HCT116 (cell line): Measurements from ENCODE around the gene CASTOR1.

Experiments used
- CEBPB ChIP-seq: IDR thresholded peaks from 2 replicates; pipeline ENCODE4 v1.6.1; 2012; ENCODE audit warnings: low read depth
- EGR1 ChIP-seq: IDR thresholded peaks from 2 replicates; pipeline ENCODE4 v1.6.1; 2012; ENCODE audit warnings: low read depth
- EZH2 ChIP-seq: fragments of 200-600 bp; sonication (generic); IDR thresholded peaks from 2 replicates; pipeline ENCODE4 v1.6.1; 2017; ENCODE audit warnings: antibody characterized with exemption, mixed run types
- JUND ChIP-seq: IDR thresholded peaks from 2 replicates; pipeline ENCODE4 v1.6.1; 2012
- MAX ChIP-seq: IDR thresholded peaks from 2 replicates; pipeline ENCODE4 v1.6.1; 2012
- POLR2A ChIP-seq: IDR thresholded peaks from 2 replicates; pipeline ENCODE4 v1.7.0; 2011; ENCODE audit warnings: borderline replicate concordance; ENCODE audit not compliant: insufficient read depth, insufficient read length; ENCODE audit errors: extremely low read depth
- POLR2AphosphoS5 ChIP-seq: IDR thresholded peaks from 2 replicates; pipeline ENCODE4 v1.6.1; 2011; ENCODE audit warnings: mild to moderate bottlenecking, low read depth, low read length, moderate library complexity
- SP1 ChIP-seq: IDR thresholded peaks from 2 replicates; pipeline ENCODE4 v1.6.1; 2012; ENCODE audit warnings: low read depth
- SRF ChIP-seq: IDR thresholded peaks from 2 replicates; pipeline ENCODE4 v1.6.1; 2012; ENCODE audit warnings: low read depth
- ZNF274 ChIP-seq: fragments of 200-500 bp; sonication (Bioruptor generic); IDR thresholded peaks from 2 replicates; pipeline ENCODE4 v1.6.1; 2014; ENCODE audit warnings: mild to moderate bottlenecking, low read depth, low read length, inconsistent platforms
- TF ChIP-seq, protein P1 (sequence below), 3 experiments: fragments of 200-600 bp in 1 of 3; sonication (generic) in 1 of 3; IDR thresholded peaks in 2 of 3; conservative IDR thresholded peaks in 1 of 3; 2 replicates each; pipeline ENCODE4 v1.5.1; 2012 to 2017; ENCODE audit warnings: low read depth in 2 of 3, low read length in 2 of 3, antibody characterized with exemption in 1 of 3, borderline replicate concordance in 1 of 3, control low read depth in 1 of 3, mild to moderate bottlenecking in 1 of 3, mixed read lengths in 1 of 3, mixed run types in 1 of 3, moderate library complexity in 1 of 3; ENCODE audit not compliant: insufficient read depth in 1 of 3
- TF ChIP-seq, protein P2 (sequence below): IDR thresholded peaks from 2 replicates; pipeline ENCODE4 v1.6.1; 2012; ENCODE audit warnings: low read depth

DNA sequence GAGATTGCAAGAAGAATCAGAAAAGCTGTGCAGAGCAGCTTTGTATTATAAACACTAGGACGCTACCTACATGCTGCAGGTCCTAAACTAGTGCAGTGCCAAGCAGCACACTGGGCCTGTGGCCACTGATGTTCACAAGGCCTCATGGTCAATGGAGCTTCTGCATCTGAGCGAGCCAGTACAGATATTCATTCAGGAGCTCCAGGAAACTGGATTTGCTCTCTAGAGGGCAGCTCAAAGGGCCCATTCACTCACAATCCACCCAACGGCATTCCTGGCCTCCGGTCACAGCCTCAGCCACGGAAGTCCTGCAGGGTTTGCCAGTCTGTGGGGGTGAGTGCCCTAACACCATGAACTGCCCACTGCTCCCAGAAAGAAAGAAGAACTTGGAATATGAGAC is 43.2 kb upstream of the CASTOR1 start:
- TF ChIP-seq, protein P1, sequence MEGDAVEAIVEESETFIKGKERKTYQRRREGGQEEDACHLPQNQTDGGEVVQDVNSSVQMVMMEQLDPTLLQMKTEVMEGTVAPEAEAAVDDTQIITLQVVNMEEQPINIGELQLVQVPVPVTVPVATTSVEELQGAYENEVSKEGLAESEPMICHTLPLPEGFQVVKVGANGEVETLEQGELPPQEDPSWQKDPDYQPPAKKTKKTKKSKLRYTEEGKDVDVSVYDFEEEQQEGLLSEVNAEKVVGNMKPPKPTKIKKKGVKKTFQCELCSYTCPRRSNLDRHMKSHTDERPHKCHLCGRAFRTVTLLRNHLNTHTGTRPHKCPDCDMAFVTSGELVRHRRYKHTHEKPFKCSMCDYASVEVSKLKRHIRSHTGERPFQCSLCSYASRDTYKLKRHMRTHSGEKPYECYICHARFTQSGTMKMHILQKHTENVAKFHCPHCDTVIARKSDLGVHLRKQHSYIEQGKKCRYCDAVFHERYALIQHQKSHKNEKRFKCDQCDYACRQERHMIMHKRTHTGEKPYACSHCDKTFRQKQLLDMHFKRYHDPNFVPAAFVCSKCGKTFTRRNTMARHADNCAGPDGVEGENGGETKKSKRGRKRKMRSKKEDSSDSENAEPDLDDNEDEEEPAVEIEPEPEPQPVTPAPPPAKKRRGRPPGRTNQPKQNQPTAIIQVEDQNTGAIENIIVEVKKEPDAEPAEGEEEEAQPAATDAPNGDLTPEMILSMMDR (IDR thresholded peaks at IDR 0.05 in 2 of 3, conservative IDR thresholded peaks at IDR 0.05 in 1 of 3; ENCODE audit: borderline replicate concordance in 1 of 3, insufficient read depth in 1 of 3, low read depth in 2 of 3, low read length in 2 of 3), result no peak
- TF ChIP-seq POLR2A (no peak), POLR2AphosphoS5 (no peak), CEBPB (no peak), EZH2 (no peak), ZNF274 (no peak), EGR1 (no peak), MAX (no peak), JUND (no peak), SRF (no peak), SP1 (no peak)
- TF ChIP-seq, protein P2, sequence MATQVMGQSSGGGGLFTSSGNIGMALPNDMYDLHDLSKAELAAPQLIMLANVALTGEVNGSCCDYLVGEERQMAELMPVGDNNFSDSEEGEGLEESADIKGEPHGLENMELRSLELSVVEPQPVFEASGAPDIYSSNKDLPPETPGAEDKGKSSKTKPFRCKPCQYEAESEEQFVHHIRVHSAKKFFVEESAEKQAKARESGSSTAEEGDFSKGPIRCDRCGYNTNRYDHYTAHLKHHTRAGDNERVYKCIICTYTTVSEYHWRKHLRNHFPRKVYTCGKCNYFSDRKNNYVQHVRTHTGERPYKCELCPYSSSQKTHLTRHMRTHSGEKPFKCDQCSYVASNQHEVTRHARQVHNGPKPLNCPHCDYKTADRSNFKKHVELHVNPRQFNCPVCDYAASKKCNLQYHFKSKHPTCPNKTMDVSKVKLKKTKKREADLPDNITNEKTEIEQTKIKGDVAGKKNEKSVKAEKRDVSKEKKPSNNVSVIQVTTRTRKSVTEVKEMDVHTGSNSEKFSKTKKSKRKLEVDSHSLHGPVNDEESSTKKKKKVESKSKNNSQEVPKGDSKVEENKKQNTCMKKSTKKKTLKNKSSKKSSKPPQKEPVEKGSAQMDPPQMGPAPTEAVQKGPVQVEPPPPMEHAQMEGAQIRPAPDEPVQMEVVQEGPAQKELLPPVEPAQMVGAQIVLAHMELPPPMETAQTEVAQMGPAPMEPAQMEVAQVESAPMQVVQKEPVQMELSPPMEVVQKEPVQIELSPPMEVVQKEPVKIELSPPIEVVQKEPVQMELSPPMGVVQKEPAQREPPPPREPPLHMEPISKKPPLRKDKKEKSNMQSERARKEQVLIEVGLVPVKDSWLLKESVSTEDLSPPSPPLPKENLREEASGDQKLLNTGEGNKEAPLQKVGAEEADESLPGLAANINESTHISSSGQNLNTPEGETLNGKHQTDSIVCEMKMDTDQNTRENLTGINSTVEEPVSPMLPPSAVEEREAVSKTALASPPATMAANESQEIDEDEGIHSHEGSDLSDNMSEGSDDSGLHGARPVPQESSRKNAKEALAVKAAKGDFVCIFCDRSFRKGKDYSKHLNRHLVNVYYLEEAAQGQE, result no peak
